DOHH2 (cell line): ENCODE data around the gene ERN1.

ENCODE experiments used
- H3F3A ChIP-seq: fragments of 200-600 bp; sonication (generic), shearing (Covaris generic); 2 replicates; pipeline ENCODE4 v1.6.0; 2016; ENCODE audit warnings: antibody characterized with exemption, mild to moderate bottlenecking; ENCODE audit not compliant: control insufficient read depth, insufficient read depth
- H3K27ac ChIP-seq: fragments of 200-600 bp; sonication (generic); 2 replicates; pipeline ENCODE4 v1.5.1; 2014; ENCODE audit warnings: low read depth, mild to moderate bottlenecking, low read length, moderate library complexity
- H3K27me3 ChIP-seq: fragments of 200-600 bp; sonication (generic); 2 replicates; pipeline ENCODE4 v1.6.1; 2014; ENCODE audit warnings: mild to moderate bottlenecking, low read length, mixed read lengths; ENCODE audit not compliant: control insufficient read depth
- H3K36me3 ChIP-seq: fragments of 200-600 bp; sonication (generic); 2 replicates; pipeline ENCODE4 v1.6.1; 2014; ENCODE audit warnings: mild to moderate bottlenecking, low read length, moderate library complexity, mixed read lengths; ENCODE audit not compliant: control insufficient read depth
- H3K4me1 ChIP-seq: fragments of 200-600 bp; sonication (generic); 2 replicates; pipeline ENCODE4 v1.6.1; 2014; ENCODE audit warnings: mild to moderate bottlenecking, low read length, mixed read lengths; ENCODE audit not compliant: control insufficient read depth
- H3K4me2 ChIP-seq: fragments of 200-600 bp; sonication (generic); 2 replicates; pipeline ENCODE4 v1.6.0; 2014; ENCODE audit warnings: mild to moderate bottlenecking, low read length, moderate library complexity
- H3K4me3 ChIP-seq: fragments of 200-600 bp; sonication (generic); 2 replicates; pipeline ENCODE4 v1.5.1; 2014; ENCODE audit warnings: mild to moderate bottlenecking, low read length, mixed read lengths
- H3K79me2 ChIP-seq: fragments of 200-600 bp; sonication (generic); 2 replicates; pipeline ENCODE4 v1.6.1; 2014; ENCODE audit warnings: mild to moderate bottlenecking, low read length, mixed read lengths; ENCODE audit not compliant: control insufficient read depth
- H3K9me2 ChIP-seq: fragments of 200-600 bp; sonication (generic); replicated peaks from 2 replicates; pipeline ENCODE4 v1.6.1; 2014; ENCODE audit warnings: mild to moderate bottlenecking, low read length, mixed read lengths; ENCODE audit not compliant: control insufficient read depth
- H3K9me3 ChIP-seq: fragments of 200-600 bp; sonication (generic); 2 replicates; pipeline ENCODE4 v1.6.1; 2014; ENCODE audit warnings: antibody characterized with exemption, low read length, mixed read lengths; ENCODE audit not compliant: control insufficient read depth, insufficient read depth
- H4K20me1 ChIP-seq: fragments of 200-600 bp; sonication (generic); 2 replicates; pipeline ENCODE4 v1.6.0; 2014; ENCODE audit warnings: low read depth, mild to moderate bottlenecking, antibody characterized with exemption, low read length, moderate library complexity; ENCODE audit not compliant: control insufficient read depth, insufficient read depth
- CTCF ChIP-seq: fragments of 200-600 bp; sonication (generic); IDR thresholded peaks from one replicate; pipeline ENCODE4 v1.5.1; 2014; ENCODE audit warnings: antibody characterized with exemption, mild to moderate bottlenecking, low read depth, low read length; ENCODE audit not compliant: poor library complexity, severe bottlenecking
- EZH2phosphoT487 ChIP-seq: fragments of 200-600 bp; sonication (generic); IDR thresholded peaks from 2 replicates; pipeline ENCODE4 v1.6.1; 2017; ENCODE audit warnings: borderline replicate concordance, mild to moderate bottlenecking, antibody characterized with exemption, low read length, moderate library complexity, mixed read lengths

ERN1 gene

GRCh38 chr17:64177311-64178010 is 47.5 kb upstream of the ERN1 start:
- Histone ChIP-seq H4K20me1 (no peaks in the 10 kb centered on the region), H3K79me2 (no peaks in the 10 kb centered on the region), H3K36me3 (no peaks in the 10 kb centered on the region), H3K27me3 (no peaks in the 10 kb centered on the region), H3K9me3 (no peaks in the 10 kb centered on the region), H3K9me2 (no peaks in the 10 kb centered on the region), H3F3A (no peaks in the 10 kb centered on the region), H3K4me2 (no peak overlapping the region), H3K27ac (no peak overlapping the region), H3K4me1 (no peaks in the 10 kb centered on the region), H3K4me3 (no peak overlapping the region)
- TF ChIP-seq EZH2phosphoT487 = no peak
- no peak for TF ChIP-seq CTCF

GRCh38 chr17:64176556-64176955 is 46.6 kb upstream of the ERN1 start:
- no peaks in the 10 kb centered on the region for H3K4me1 ChIP-seq

GRCh38 chr17:64174686-64175456 is 44.9 kb upstream of the ERN1 start:
- H3K4me1 ChIP-seq = no peaks in the 10 kb centered on the region
- no peak overlapping the region for H3K27ac ChIP-seq
- no peaks in the 10 kb centered on the region for H3K27me3 ChIP-seq
- no peak overlapping the region for H3K4me2 ChIP-seq
- H3K4me3 ChIP-seq = no peak overlapping the region
- no peaks in the 10 kb centered on the region for H4K20me1 ChIP-seq
- H3K9me3 ChIP-seq = no peaks in the 10 kb centered on the region
- H3F3A ChIP-seq = no peaks in the 10 kb centered on the region
- H3K9me2 ChIP-seq = no peaks in the 10 kb centered on the region
- H3K36me3 ChIP-seq = no peaks in the 10 kb centered on the region
- TF ChIP-seq EZH2phosphoT487 (no peak), CTCF (no peak)
- H3K79me2 ChIP-seq = no peaks in the 10 kb centered on the region

More at GRCh38 chr17:64176556-64176955, 46.6 kb upstream of the ERN1 start:
- no peak for TF ChIP-seq CTCF
- no peak for TF ChIP-seq EZH2phosphoT487
- H3F3A ChIP-seq = no peaks in the 10 kb centered on the region
- no peak overlapping the region for H3K4me2 ChIP-seq
- no peaks in the 10 kb centered on the region for H3K9me3 ChIP-seq
- H3K9me2 ChIP-seq = no peaks in the 10 kb centered on the region
- H3K27me3 ChIP-seq = no peaks in the 10 kb centered on the region
- no peaks in the 10 kb centered on the region for H3K36me3 ChIP-seq
- H3K27ac ChIP-seq = no peak overlapping the region
- no peak overlapping the region for H3K4me3 ChIP-seq
- no peaks in the 10 kb centered on the region for H3K79me2 ChIP-seq
- H4K20me1 ChIP-seq = no peaks in the 10 kb centered on the region
